Measurements from ENCODE around the gene ALDH1L2.

DNA sequence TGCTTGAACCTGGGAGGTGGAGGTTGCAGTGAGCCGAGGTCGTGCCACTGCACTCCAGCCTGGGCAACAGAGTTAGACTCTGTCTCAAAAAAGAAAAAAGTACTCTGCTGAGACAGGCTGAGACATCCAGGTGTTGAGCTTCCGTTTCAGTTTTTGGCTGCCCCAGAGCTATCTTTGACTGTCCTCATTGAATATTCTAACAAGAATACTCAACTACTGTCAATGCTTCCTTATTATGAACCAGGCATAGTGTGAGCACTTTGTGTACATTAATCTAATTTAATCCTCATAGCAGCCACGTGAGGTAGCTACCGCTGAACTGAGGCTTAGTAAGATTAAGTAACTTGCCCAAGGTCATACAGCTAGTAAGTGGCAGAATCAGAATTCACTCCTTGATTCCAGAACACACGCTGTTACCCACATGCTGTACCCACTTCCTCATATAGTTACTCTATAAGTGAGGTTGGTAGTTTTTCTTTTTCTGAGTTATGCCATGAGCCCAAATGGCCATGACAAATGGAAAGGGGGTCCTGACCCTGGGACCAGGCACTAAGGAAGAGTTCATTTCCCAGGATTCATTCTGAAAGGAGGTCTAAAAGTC is 11.3 kb downstream of the ALDH1L2 start:
- TF ChIP-seq POLR2A (IDR thresholded peaks at IDR 0.05; ENCODE audit: low read depth, low read length) = no peak
- no peak for TF ChIP-seq POLR2AphosphoS5 (IDR thresholded peaks at IDR 0.05; ENCODE audit: low read depth, low read length)
- TF ChIP-seq TAF1 (IDR thresholded peaks at IDR 0.05; ENCODE audit: borderline replicate concordance, low read depth, low read length) = no peak

All from GM12892 (cell line).